GM19324 (cell line): ENCODE data around the gene CNNM3.

ENCODE experiments used
- ATAC-seq: cut with Tn5 transposase; IDR thresholded peaks from one replicate; pipeline ENCODE4 v1.9.1; 2021; ENCODE audit warnings: mild to moderate bottlenecking, moderate library complexity; ENCODE audit not compliant: unreplicated experiment, low FRiP score

The CNNM3 gene

DNA sequence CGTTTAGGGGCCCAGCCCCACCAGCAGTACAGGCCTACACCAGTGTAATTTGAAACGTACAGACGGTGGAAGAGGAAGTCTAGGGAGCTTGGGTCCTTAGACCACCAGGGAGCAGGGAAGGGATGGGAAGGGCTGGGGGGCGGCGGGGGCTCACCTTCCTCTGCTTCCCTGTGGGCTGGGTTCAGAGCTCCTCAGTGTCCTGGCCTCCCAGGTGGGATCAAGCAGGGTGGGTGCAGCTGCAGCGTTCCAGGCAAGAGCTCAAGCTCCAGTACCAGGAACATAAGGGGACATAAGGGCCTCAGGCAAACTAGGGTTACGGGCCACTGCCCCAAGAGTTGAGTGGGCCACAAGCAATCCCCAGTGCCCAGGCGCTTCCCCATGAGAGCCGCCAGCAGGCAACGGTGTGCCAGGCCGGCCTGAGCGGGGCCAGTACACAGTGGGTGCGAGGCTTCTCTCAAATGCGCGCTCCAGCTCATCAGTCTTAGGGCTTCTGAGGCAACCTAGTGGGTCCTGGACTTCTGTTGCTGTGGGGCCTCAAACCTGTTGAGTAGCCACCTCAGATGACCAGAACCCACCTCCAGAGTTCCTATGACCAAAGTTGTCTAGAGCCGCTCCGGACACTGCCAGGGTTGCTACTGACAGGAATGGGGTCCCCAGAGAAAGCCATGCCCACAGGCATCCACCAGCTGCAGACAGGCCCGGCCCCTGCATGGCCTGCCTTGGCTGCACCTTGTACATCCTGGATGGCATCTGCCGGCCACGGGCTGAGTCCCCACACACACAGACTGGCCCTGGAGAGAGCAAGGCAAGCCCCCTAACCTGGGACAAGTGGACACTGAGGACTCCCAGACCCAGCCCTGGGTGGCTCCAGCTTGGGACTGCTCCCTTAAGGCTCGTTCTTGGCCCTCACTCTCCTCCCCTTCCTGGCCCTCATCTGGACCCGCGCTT is 22.6 kb downstream of the CNNM3 start:
- ATAC-seq, result no peak

DNA sequence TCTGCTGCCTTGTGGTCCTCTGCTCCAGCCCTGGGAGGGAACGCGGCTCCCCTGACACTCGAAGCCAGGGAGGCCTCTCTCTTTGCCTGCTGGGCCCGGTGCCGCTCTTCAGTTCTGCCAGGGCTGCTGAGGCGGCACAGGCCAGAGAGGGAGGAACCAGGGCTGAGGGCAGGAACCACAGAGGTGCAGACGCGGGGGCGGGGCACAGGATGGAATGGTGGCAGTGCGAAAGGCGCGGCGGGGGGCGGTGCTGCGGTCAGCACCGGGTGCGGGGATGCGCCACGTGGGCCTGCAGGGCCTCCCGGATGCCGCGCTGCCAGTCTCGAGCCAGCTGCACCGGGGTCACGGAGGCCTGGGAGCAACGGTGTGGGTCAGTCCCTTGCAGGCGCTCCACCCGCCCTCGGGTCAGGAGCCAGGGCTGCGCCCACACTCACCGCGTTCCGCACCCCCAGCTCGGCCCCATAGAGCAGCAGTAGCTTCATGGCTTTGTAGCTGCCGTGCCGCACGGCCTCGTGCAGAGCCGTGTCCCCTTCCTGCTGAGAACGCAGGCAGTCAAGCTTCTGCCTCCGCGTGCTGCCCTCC is 23.3 kb downstream of the CNNM3 start:
- peak; percentile 81 for ATAC-seq

DNA sequence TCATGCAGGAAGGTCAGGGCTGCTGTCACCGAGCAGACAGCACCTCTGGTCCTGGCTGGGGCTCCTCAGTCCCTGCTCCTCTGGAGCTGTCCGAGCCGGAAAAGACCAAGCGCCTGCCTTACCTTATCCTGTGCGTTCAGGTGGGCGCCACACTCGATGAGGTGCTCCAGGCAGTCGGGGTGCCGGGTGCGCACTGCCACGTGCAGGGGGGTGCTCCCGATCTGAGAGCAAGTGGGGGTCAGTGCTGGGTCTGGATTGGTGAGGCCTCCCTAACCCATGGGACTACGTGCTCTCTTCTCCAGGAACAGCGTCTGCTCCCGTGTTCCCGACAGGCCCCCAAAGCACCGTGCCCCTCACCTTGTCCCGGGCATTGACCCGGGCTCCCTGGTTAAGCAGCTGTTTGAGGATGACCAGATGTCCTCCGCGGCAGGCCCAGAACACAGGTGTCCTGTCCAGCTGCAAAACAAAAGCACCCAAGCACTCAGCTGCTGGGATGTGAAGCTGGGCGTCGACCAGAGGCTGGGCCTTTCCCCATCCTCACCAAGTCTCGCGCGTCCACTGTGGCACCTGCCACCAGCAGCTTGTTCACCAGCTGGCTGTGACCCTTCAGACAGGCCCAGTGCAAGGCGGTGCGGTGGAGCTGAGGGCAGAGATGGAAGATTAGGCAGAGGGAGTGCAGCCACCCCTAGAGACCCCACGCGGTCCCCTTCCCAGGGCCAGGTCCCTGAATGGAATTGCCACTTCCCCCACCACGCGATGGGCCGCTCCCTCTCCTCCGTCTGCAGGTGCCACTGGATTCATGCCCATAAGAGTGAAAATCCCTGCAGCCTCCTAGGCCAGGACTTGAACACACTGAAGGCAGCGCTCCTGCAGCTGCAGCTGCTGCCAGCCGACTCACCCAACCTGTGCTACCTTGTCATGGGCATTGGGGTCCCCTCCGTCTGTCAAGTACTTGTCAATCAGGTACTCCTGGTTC is 24.1 kb downstream of the CNNM3 start:
- no peak for ATAC-seq

DNA sequence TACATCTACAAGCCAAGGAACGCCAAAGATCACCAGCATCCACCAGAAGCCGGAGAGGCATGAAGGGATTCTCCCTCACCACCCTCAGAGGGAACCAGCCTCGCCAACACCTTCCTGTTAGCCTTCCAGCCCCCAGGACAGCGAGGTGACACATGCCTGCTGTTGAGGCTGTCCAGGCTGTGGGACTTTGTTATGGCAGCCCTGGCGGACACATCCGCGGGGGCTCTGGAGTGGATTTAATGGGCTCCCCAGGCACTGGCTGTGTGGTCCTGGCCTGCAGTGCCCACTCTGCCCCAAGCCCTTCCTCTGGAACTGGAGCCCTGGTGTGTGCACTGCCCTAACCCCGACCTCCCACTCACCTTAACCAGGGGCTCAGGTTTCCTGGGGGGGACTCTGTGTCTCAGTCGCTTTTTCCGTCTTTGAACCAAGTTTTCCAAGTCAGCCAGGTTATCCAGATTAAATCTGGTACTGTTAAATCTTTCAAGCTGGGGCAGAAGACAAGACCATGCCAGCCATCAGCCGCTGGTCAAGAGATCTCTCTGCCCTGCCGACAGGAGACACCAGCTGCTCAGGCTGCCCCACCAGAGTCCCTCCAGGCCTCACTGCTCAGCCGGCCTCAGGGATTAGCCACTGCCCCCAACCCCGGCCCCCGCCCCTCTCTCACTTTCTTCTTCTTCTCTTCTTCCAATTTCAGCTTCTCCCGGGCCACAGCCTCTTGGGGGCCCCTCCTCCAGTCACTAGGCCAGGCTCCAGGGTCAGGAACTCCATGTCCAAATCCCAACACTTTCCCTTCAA is 25.8 kb downstream of the CNNM3 start:
- no peak for ATAC-seq

DNA sequence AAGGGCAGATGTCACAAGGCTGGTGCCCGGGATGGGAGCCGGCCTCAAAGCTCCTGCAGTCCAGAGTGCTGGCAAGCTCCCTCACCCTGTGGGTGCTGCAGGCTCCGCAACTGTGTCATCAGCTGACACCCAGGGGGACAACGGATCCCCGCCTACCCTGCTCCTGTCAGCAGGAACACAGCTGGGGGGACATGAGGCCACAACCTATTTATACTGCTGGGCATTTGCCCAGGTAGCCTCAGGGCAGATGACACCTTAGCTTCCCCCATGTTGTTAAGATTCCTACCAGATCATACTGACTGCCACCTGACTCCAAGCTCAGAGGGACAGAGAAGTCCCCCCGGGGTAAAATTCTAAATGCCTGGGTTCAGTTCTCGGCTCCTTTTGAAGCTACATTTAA is 26.5 kb downstream of the CNNM3 start:
- no peak for ATAC-seq

DNA sequence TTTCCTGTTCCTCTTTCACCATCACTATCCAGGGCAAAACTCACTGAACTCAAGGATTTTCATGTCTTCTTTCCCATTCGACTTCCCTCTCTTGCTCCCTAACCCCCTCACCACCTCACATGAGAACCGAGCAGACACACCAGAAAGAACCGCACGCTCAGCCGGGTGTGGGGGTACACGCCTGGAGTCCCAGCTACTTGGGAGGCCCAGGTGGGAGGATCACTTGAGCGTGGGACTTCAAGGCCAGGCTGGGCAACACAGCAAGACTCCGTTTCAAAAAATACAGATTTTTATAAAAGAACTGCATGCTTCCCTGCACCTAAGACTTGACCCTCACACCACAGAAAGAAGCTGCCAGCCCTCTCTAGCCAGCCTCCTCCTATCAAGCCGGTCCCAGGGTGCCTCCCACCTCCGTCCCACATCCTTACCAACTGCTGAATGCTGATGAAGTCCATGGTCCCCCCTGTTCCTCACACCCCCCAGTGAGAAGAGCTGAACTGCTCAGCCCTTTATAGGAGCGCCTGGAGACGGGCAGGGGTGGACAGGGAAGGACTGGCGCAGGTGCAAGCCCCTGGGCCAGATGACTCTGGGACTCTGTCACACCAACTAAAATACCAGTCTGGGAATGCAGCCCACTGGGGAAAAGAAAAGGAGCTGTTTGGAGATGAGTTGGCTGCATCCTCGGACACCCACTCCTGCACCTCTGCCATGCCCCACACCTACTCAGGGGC is 27.6 kb downstream of the CNNM3 start, which contains the start of gene ANKRD23:
TSS of gene ANKRD23 (minus strand) at position 484 of the 731 bp plus-strand sequence. CDS start at position 455, 29 bp downstream.
- no peak for ATAC-seq

DNA sequence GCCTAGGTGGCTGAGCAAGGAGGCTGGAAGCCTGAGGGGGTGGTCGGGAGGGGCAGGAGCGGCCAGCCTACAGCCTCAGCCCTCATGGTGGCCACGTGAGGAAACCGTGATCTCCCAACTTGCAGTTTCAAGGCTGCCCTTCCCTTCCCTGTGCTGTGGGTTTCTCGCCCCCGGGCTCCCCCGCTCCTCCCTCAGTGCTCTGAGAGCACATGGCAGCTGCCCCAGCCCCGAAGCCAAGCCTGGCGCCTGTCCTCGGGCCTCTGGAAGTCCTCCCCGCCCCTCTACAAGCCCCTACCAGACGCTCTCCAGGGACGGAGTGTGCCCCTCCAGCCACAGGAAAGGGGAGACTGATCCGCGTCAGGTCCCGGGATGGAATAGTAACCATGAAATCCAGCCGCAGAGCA is 28.3 kb downstream of the CNNM3 start:
- no peak for ATAC-seq

DNA sequence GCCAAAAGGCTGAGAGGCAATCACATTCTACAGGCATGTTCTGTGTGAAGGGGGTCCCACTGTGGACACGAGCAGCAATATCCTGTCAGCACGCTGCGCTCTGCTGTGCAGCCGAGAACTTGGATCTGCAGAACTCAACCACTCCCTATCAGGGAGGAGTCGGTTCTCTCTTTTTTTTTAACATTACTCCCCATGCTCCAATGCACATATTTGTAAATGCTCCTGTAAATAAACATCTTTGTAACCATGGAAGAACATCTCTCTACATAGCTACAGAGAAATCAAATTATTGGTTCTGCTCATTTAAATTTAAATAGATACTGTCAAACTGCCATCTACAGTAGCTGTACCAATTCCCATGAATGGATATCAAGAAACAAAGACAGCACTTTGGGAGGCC is 30.8 kb downstream of the CNNM3 start:
- no peak for ATAC-seq

DNA sequence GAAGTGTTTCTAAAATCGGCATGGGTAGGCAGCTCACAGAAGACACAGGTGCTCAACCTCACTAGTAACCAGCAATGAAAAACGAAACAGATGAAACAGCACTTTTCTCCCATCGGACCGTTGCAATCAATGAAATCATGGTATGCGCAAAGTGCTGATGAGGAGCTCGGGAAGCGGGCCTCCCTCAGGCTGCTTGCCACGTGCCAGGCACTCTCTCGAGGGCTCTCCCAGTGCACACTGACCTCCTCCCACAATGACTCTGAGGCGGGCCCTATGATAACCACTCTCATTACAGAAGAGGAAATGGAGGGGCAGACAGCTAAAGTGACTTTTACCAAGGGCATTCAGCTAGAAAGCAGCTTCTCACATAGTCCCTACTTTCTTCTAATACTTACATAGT is 31.5 kb downstream of the CNNM3 start:
- ATAC-seq, result no peak

DNA sequence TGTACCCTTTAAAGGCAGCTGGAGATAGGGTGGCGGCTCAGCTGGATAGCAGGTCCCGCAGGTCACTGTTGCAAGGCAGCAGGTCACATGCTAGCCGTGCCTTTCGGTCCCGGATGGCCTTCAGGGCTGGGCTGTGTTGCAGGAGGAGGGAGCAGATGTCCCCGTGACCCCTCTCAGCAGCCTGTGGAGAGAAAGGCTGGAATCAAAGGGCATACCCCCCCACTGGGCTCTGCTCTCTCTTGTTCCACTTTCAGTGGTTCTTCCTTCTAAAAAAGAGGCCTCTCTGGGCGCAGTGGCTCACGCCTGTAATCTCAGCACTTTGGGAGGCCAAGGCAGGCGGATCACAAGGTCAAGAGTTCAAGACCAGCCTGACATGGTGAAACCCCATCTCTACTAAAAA is 32.2 kb downstream of the CNNM3 start:
- ATAC-seq, result no peak

DNA sequence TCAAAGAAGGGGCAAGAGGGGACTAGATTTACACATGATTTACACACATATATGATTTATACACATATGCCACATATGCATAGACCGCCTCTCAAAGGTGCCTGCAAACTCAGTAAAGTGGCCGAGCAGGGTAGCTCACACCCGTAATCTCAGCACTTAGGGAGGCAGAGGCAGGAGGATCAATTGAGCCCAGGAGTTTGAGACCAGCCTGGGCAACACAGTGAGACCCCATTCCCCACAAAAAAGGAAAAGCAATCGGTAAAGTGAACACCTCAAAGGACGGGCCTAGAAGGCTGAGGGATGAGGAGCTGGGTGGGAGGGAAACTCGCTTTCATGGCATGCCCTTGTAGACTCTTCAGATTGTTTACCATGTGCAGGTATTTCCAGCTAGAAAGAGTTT is 36.6 kb downstream of the CNNM3 start:
- ATAC-seq, result no peak

DNA sequence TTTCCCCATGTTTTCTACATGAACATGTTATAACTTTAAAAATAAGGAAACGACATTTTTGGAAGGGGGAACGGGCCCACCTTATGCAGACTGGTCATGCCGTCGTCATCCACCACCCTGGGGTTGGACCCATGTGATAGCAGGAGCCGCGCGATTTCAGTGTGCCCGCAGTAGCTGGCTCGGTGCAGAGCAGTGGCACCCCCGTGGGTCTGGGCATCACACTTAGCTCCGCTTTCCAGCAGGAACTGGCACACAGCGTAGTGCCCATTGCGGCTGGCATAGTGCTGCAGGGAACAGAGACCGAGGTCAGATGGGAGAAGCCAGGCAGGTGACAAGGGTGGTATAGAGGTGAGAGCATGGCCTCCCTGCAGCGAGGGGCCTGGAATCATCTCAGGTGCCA is 37.3 kb downstream of the CNNM3 start:
- no peak for ATAC-seq

DNA sequence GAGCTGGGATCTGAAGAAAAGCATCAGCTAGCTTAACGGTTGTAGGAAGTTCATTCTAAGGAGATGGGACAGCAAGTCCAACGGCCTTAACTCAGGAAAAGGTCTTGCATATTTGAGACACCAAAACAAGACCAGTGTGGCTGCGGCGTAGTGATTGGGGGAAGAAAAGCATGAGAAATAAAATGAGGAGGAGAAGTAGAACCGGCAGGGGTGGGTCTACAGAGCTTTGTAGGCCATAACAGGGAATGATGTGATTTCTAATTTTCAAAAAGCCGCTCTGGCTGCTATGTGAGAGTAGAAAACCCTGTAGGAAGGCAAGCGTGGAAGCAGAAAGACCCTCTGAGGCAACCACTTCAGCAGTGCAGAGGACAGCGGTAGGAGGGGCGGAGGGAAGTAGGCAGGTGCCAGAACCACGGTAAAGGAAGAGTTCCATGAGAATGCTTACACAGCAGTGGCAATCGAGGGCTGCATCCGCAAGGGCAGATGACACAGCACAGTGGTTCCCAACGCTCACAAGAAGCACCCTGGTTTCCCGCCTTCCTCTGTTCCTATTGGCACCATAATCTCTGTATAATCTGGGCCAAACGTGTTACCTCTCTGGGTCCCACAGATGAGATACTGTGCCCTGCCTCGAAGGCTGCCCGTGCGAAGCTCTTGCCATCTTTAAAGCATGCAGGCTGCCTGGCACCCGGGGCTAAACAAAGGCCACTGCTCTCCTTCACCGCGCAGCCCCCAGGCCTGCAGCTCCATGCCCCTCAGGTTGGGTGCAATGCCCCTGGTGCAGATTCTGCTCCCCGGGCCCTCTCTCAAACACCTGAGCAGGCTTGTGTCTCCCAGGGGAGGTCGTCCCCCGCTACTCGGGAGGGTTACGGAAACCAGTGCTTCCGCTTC is 41.0 kb downstream of the CNNM3 start:
- peak; percentile 2 for ATAC-seq

DNA sequence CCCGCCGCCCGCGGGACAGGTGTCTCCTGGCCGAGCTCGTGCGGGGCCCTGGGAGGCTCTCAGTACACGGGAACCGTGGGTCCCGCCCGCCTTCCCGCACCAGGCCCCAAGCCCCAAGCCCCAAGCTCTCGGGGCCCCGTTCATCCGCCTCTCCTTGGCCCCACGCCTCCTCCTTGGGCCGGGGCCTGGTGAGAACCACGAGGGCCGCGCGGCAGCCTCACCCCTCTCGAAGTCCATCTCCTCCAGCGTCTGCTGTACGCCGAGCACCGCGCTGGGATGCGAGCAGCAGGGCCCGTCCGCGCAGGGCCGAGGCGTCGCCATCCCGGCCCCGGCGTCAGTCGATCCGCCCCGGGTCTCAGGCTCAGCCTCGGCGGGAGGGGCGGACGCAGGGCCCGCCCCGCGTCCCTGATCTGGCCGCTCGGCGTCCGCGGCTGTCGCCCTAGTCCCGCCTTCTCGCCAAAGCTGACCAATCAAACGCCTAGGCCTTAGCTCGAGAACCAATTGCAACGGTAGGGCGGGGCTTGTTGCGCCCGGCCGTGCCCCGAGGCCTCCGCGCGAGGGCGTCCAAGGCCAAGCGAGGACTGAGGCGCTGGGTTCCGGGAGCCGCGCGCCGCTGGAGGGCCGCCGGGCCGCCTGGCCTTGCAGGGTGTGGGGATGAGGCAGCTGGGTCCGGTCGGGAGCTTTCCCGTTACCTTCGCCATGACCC is 41.8 kb downstream of the CNNM3 start, which contains the start of gene ANKRD39:
TSS of gene ANKRD39 (minus strand) at position 350 of the 706 bp plus-strand sequence. CDS start at position 321, 29 bp downstream.
- ATAC-seq, result peak; percentile 96

DNA sequence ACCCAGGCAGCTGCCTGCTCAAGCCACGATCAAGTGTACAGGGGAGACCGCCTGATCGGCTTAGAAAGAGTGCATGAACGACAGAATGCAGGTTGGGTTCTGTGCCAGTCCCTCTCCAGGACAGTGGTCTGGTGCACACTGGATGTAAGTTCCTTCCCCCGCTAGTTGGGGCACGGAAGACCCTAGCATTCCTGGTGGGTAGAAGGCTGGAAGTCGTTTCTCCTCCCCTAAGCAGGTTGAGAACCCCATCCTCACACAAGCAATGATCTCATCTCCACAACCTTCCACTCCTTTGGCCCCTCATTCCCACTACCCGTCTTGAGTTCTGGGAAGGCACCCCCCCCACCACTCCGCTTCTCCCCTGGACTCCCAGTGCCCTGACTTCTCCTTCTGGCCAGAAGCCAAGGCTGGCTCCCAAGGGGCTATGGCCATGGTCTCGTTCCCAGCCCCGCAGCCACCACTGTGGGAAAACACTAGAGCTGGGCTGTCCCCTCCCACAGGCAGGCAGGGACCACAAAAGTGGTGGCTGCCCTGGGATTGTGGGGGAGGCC is 43.1 kb downstream of the CNNM3 start:
- no peak for ATAC-seq

DNA sequence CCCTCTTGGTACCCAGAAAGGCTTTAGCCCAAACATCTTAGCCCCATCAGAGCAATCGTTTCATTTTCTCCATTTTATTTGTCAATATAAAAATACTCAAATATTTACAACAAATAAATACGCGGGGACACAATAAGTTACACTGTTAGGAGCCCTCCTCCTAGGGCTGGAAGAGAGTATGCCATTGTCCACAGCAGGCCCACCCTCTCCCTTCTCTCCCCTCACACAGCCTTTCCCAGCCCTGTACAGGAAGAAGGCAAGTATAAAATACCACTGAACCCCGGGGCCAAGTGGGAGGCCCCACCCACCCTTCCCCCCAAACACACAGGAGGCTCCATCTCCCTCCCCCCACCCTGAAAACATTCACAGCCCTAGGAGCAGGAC is 43.6 kb downstream of the CNNM3 start:
- no peak for ATAC-seq
